Measurements from ENCODE around the gene SOX15. TPM values are rescaled to one million over a fixed set of nuclear protein-coding genes. Genes with fewer than 3 reads are reported as not detected.

SOX15 gene
- total RNA-seq, 1 experiment from 2014 or later: 0.33 TPM

- intact Hi-C loops (cut with micrococcal nuclease; ENCODE audit: unreplicated experiment): no loop called here
- ChIA-PET CTCF (no interaction called here), POLR2A (no interaction called here)
- Histone ChIP-seq H3K36me3 (ENCODE audit: control insufficient read depth, insufficient read depth, low read length) (no peaks in the 10 kb centered on the region), H3K4me1 (ENCODE audit: control insufficient read depth, insufficient read depth, low read length) (peaks cover 5% of the 10 kb centered on the region; the same call in 1 of the 2 replicates), H3K9me3 (ENCODE audit: control insufficient read depth, insufficient read depth, low read depth, low read length) (no peaks in the 10 kb centered on the region), H3K4me3 (ENCODE audit: low read depth in 2 of 2, low read length in 2 of 2) (no peak overlapping the region), H3K27me3 (ENCODE audit: control insufficient read depth, insufficient read depth, low read length) (no peaks in the 10 kb centered on the region), H3K27ac (ENCODE audit: low read length) (no peak overlapping the region)
- no peak for DNase-seq (ENCODE audit: low read depth, low spot score)
- in situ Hi-C loops (cut with HindIII; ENCODE audit: low pct_unique_long_range_greater_than_20kb, low sequenced_read_pairs): no loop called here
- no TSS peak for BruUV-seq (replicated peaks)
- TF ChIP-seq POLR2AphosphoS5 (IDR thresholded peaks at IDR 0.05; ENCODE audit: low read depth, low read length) (no peak), CTCF (IDR thresholded peaks at IDR 0.05) (no peak), TCF7L2 (IDR thresholded peaks at IDR 0.05; ENCODE audit: low read depth, low read length) (no peak), SIN3A (IDR thresholded peaks at IDR 0.05; ENCODE audit: borderline replicate concordance, insufficient read depth, low read depth, low read length) (no peak), REST (IDR thresholded peaks at IDR 0.05; ENCODE audit: insufficient read depth in 1 of 2, low read depth in 2 of 2, low read length in 1 of 2) (no peak)
- ATAC-seq: no peak
Measured at GRCh38 chr17:7550344-7550743, 39.5 kb downstream of the SOX15 start.

GRCh38 chr17:7549401-7550055 is 40.4 kb downstream of the SOX15 start:
- no peaks in the 10 kb centered on the region for H3K27me3 ChIP-seq (ENCODE audit: control insufficient read depth, insufficient read depth, low read length)
- POLR2A ChIA-PET: no interaction called here
- BruUV-seq (replicated peaks): no TSS peak
- no peaks in the 10 kb centered on the region for H3K9me3 ChIP-seq (ENCODE audit: control insufficient read depth, insufficient read depth, low read depth, low read length)
- H3K4me1 ChIP-seq (ENCODE audit: control insufficient read depth, insufficient read depth, low read length): peaks cover 5% of the 10 kb centered on the region; the same call in 1 of the 2 replicates
- TF ChIP-seq POLR2AphosphoS5 (IDR thresholded peaks at IDR 0.05; ENCODE audit: low read depth, low read length) (no peak), TCF7L2 (IDR thresholded peaks at IDR 0.05; ENCODE audit: low read depth, low read length) (no peak), SIN3A (IDR thresholded peaks at IDR 0.05; ENCODE audit: borderline replicate concordance, insufficient read depth, low read depth, low read length) (no peak), REST (IDR thresholded peaks at IDR 0.05; ENCODE audit: insufficient read depth in 1 of 2, low read depth in 2 of 2, low read length in 1 of 2) (no peak), CTCF (IDR thresholded peaks at IDR 0.05) (no peak)
- DNase-seq (ENCODE audit: low read depth, low spot score): no peak
- intact Hi-C loops (cut with micrococcal nuclease; ENCODE audit: unreplicated experiment) (no loop called here), in situ Hi-C loops (cut with HindIII; ENCODE audit: low pct_unique_long_range_greater_than_20kb, low sequenced_read_pairs) (no loop called here)
- peak overlapping the region; percentile 7; the same call in 1 of the 2 replicates for H3K27ac ChIP-seq (ENCODE audit: low read length)
- no peaks in the 10 kb centered on the region for H3K36me3 ChIP-seq (ENCODE audit: control insufficient read depth, insufficient read depth, low read length)
- peak; percentile 84 for ATAC-seq
- peak overlapping the region; percentile 50 to 67 for H3K4me3 ChIP-seq (ENCODE audit: low read depth in 2 of 2, low read length in 2 of 2)
- CTCF ChIA-PET: no interaction called here
